HG02678 (cell line): ENCODE data around the gene DYNC2I2.
"Not testable (repeated sequence)": the region's sequence is repeated elsewhere in the genome, so short reads cannot be mapped to it uniquely, and the experiment has no call there.

ENCODE experiments used
- ATAC-seq: cut with Tn5 transposase; IDR thresholded peaks from one replicate; pipeline ENCODE4 v1.9.1; 2021; ENCODE audit warnings: mild to moderate bottlenecking, moderate library complexity; ENCODE audit not compliant: unreplicated experiment

Gene DYNC2I2

GRCh38 chr9:128656416-128657343, at the start of gene DYNC2I2:
Gene DYNC2I2 (minus strand): TSS chr9:128656847. CDS start chr9:128656726, 121 bp downstream.
- peak; percentile 64 for ATAC-seq

GRCh38 chr9:128706045-128706444, 49.4 kb upstream of the DYNC2I2 start:
- ATAC-seq, result no peak

GRCh38 chr9:128705051-128705965, 48.7 kb upstream of the DYNC2I2 start:
- no peak for ATAC-seq

GRCh38 chr9:128704356-128704670, 47.7 kb upstream of the DYNC2I2 start:
- no peak for ATAC-seq

- ATAC-seq, result no peak
Observed at GRCh38 chr9:128703616-128704355, 47.1 kb upstream of the DYNC2I2 start.

GRCh38 chr9:128702949-128703615, 46.4 kb upstream of the DYNC2I2 start:
- no peak for ATAC-seq

- peak; percentile 77 for ATAC-seq
Observed at GRCh38 chr9:128702445-128702948, 45.9 kb upstream of the DYNC2I2 start, which contains the start of gene PKN3. Gene PKN3 (plus strand): TSS chr9:128702503. CDS start chr9:128702916, 413 bp downstream.

GRCh38 chr9:128701227-128701854, 44.7 kb upstream of the DYNC2I2 start:
- no peak for ATAC-seq

- ATAC-seq, result not testable (repeated sequence)
Observed at GRCh38 chr9:128699096-128699795, 42.6 kb upstream of the DYNC2I2 start.

- ATAC-seq, result no peak
Observed at GRCh38 chr9:128696923-128697707, 40.5 kb upstream of the DYNC2I2 start.

GRCh38 chr9:128694344-128694743, 37.7 kb upstream of the DYNC2I2 start:
- ATAC-seq, result no peak

- ATAC-seq, result not testable (repeated sequence)
Observed at GRCh38 chr9:128693738-128694137, 37.1 kb upstream of the DYNC2I2 start.

- no peak for ATAC-seq
Observed at GRCh38 chr9:128690684-128691034, 34.0 kb upstream of the DYNC2I2 start.

GRCh38 chr9:128689820-128690683, 33.4 kb upstream of the DYNC2I2 start:
- peak; percentile 2 for ATAC-seq

- peak; percentile 18 for ATAC-seq
Observed at GRCh38 chr9:128689293-128689774, 32.7 kb upstream of the DYNC2I2 start.

- ATAC-seq, result peak; percentile 76
Observed at GRCh38 chr9:128688501-128689292, 32.0 kb upstream of the DYNC2I2 start, which contains the start of gene SET. Gene SET (plus strand): TSS chr9:128689222. CDS start chr9:128689583, 361 bp downstream.
